Femur (tissue), 1 donor: ENCODE data around the gene PLEKHA8.
"Not testable (repeated sequence)": the region's sequence is repeated elsewhere in the genome, so short reads cannot be mapped to it uniquely, and the experiment has no call there.

Experiments used
- DNase-seq: peaks from one replicate; pipeline ENCODE4 v3.0.0-alpha.2; 2017

The PLEKHA8 gene

GRCh38 chr7:30068117-30068516, 39.9 kb downstream of the PLEKHA8 start:
- no peak for DNase-seq

- no peak for DNase-seq
Measured at GRCh38 chr7:30069096-30069867, 41.1 kb downstream of the PLEKHA8 start.

- DNase-seq, result no peak
Measured at GRCh38 chr7:30070052-30070451, 41.8 kb downstream of the PLEKHA8 start.

- no peak for DNase-seq
Measured at GRCh38 chr7:30072735-30073134, 44.5 kb downstream of the PLEKHA8 start.

- DNase-seq, result no peak
Measured at GRCh38 chr7:30074422-30075030, 46.3 kb downstream of the PLEKHA8 start.

GRCh38 chr7:30076411-30076810, 48.2 kb downstream of the PLEKHA8 start:
- DNase-seq, result no peak

GRCh38 chr7:30078280-30078679, 50.1 kb downstream of the PLEKHA8 start:
- DNase-seq, result no peak

GRCh38 chr7:30079880-30080279, 51.7 kb downstream of the PLEKHA8 start:
- no peak for DNase-seq

GRCh38 chr7:30080818-30081217, 52.6 kb downstream of the PLEKHA8 start:
- DNase-seq, result no peak

- no peak for DNase-seq
Measured at GRCh38 chr7:30082686-30083085, 54.5 kb downstream of the PLEKHA8 start.

GRCh38 chr7:30083334-30083733, 55.1 kb downstream of the PLEKHA8 start:
- DNase-seq, result no peak

- DNase-seq, result no peak
Measured at GRCh38 chr7:30084212-30084611, 56.0 kb downstream of the PLEKHA8 start.

- DNase-seq, result no peak
Measured at GRCh38 chr7:30086529-30086928, 58.3 kb downstream of the PLEKHA8 start.

GRCh38 chr7:30087371-30087770, 59.2 kb downstream of the PLEKHA8 start:
- DNase-seq, result no peak

GRCh38 chr7:30088362-30088761, 60.1 kb downstream of the PLEKHA8 start:
- no peak for DNase-seq

GRCh38 chr7:30090111-30090510, 61.9 kb downstream of the PLEKHA8 start:
- no peak for DNase-seq

GRCh38 chr7:30091491-30091912, 63.3 kb downstream of the PLEKHA8 start:
- no peak for DNase-seq

GRCh38 chr7:30091987-30092386, 63.8 kb downstream of the PLEKHA8 start:
- no peak for DNase-seq

GRCh38 chr7:30093420-30093952, 65.3 kb downstream of the PLEKHA8 start:
- no peak for DNase-seq

- not testable (repeated sequence) for DNase-seq
Measured at GRCh38 chr7:30098599-30098998, 70.4 kb downstream of the PLEKHA8 start.

- no peak for DNase-seq
Measured at GRCh38 chr7:30102281-30102680, 74.1 kb downstream of the PLEKHA8 start.

GRCh38 chr7:30104157-30104556, 75.9 kb downstream of the PLEKHA8 start:
- DNase-seq, result no peak

GRCh38 chr7:30112103-30112713, 84.0 kb downstream of the PLEKHA8 start:
- no peak for DNase-seq

GRCh38 chr7:30113144-30113543, 84.9 kb downstream of the PLEKHA8 start:
- DNase-seq, result no peak
